Measurements from ENCODE around the gene HEXB. TPM values are rescaled to one million over a fixed set of nuclear protein-coding genes. Genes with fewer than 3 reads are reported as not detected.
A peak's percentile ranks its signal among the peaks of the same experiment; 100 is the strongest.

Gene HEXB
- total RNA-seq: 175 TPM

DNA sequence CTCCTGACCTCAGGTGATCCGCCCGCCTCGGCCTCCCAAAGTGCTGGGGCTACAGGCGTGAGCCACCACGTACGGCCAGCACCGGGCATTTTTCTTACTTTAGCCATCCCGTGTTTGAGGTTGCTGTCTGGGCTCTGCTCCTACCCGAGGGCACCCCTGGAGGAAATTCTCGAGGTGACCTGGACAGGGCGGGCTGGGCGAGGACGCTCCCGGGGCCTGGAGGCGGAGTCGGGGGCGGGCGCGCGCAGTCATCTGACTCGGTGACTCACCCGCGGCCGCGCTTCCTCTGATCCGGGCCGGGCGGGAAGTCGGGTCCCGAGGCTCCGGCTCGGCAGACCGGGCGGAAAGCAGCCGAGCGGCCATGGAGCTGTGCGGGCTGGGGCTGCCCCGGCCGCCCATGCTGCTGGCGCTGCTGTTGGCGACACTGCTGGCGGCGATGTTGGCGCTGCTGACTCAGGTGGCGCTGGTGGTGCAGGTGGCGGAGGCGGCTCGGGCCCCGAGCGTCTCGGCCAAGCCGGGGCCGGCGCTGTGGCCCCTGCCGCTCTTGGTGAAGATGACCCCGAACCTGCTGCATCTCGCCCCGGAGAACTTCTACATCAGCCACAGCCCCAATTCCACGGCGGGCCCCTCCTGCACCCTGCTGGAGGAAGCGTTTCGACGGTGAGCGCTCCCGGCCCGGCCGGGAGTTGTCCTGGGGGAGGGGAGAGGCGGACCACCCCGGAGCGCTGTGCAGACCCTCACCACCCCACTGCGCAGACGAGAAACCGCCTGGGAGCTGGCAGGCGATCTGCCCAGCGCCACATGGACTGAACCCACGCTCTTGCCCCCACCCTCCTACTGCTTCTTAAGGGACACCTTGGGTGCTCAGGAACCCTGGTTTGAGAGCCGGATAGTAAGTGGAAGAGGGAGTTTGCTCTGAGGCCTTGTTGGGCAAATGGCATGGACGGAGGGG is at the start of gene HEXB:
HEXB (plus strand) TSS at position 334 of the 952 bp plus-strand sequence; CDS start at position 362, 28 bp downstream.
- peak; percentile 91 for DNase-seq (ENCODE audit: low spot score)

DNA sequence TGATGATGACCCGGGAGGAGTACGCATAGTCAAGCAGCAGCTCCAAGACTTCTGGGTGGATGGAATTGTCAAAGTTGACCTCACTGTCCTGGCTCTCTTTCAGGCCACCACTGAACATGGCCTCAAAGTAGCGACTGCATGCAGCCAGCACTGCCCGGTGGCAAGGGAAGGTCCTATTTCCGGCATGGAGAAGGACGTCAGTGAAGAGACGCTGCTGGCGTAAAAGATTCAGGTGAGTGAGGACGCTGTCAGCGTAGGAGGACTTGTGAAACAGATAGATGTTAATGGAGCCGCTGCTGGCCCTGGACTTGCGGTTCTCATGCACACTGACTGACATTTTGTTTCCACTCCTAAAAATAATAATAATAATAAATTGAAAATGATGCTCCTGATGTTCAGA is 48.9 kb upstream of the HEXB start:
- DNase-seq (ENCODE audit: low spot score): no peak

DNA sequence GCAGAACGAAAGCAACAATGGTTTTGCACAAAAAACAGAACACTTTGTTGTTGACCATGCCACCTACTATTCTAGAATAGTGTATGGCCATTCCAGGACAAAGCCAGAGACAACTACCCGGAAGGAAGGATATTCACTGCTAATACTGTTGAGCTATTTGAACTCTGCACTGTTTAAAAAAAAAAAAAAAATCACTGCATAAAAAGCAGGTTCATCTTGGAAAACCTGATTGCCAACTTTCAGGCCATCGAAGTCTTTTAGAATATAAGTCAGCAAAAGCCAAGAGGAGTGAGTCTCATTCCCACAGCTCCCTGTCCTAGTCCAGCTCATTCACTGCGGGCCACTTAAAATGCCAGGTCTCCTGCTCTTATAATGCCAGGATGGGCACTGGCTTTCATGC is 48.5 kb upstream of the HEXB start:
- DNase-seq (ENCODE audit: low spot score): peak; percentile 40

DNA sequence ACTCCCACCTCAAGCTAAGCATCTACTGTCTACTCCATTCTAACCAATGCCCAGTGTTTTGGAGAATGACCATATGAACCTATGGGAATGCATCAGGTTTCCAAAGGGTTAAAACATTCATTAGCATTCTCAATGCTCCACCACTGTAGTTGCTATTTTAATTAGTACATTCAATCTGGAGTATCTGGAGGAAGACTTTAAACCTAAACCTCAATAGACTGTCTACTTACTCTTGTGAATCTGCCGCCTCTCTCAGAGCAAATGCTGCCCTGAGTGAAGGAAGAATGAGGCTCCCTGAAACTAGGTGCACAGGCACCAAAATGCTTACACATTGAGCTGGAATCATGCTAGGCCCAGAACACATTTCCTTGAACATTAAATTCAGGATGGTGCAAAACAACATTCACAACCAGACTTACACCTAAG is 46.5 kb upstream of the HEXB start:
- DNase-seq (ENCODE audit: low spot score): no peak

DNA sequence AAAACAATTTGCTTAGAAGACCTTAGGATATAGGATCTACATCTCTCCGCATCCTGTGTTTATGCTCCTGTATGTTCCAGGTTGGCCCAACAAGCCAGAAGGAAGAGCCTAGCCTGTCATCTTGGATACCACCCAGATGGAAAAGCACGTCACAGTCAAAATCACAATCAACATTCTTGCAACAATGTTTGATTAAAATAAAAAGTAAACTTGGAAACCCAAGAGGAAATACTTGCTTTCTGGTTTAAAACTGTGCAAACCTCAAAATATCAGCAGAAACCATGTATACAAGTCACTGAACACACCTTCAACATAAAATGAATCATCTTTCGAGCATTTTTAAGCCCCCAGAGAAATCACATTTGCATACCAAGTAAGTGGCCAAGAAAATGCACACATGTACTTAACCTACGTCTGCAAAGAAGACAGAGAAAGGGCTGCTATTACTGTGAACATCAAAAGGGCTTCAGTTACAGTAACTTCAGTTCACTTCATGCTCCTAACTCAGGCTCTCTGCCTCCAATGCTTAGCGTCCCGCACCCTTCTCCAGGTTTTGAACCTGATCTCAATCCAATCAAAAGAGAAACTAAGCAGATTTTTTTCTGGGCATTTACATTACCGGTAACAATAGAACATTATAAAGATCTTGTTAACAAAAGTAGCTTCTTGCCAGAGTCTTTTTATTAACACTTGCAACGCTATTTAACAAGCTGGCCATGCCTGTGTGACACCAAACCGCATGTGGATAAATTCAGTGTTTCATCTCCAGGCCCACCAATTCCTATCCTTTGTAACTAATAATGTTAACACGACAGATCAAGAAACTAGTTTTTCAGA is 45.8 kb upstream of the HEXB start:
- no peak for DNase-seq (ENCODE audit: low spot score)

DNA sequence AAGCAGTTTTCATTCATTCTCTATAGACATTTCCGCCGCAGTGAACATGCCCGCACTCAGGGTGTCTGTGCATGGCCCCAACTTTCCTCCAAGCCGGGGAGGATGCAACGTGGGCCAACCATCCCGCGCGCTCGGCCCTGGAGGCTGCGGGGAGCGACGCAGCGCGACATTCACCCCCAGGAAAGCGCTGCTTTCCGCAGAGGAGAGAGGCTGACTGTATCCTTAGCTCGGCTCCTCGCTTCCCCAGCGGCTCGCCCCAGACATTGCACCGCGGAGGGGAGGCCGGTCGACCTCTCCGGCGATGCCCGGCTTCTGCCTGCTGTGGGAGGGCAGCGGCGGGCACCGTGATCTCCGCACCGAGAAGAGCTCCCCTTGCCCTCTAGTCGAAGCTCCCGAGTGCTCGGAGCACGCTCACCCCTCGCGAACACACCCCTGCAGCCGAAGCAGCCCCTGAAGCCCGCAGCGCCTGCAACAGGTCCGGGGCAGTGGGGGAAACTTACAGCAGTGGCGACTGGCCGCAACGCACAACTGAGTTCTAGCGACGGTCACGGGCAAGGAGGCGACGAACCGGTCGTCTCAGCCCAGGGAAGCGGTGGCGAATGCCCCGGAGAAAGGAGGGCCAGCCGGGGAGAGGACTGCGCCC is 45.1 kb upstream of the HEXB start:
- DNase-seq (ENCODE audit: low spot score): no peak

DNA sequence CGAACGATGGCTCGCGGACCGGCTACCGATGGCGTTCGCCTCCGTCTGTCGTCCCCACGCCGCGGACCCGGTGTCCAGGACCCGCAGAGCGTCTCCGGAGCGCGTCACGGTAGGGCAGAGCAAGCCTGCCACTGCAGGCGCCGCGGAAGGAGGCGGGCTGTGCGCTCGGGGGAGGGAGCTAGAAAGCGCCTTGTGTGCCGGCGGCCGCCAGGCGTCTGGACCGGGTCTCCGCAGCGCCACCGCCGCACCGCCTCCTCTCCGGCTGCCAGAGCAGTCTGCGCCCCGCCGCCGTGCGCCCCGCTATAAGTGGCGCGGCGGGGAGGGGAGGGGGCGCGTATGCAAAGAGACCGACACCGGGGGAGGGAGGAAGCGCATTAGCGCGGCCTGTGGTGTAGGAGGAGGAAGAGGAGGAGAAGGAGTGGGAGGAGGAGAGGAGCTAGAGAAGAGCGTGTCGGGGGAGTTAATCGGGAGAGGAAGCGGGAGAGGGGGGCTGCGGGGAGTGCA is 44.5 kb upstream of the HEXB start, which contains the start of gene ENC1:
ENC1 (minus strand) TSS at position 279 of the 504 bp plus-strand sequence. CDS start 4,243 bp downstream, outside the sequence.
- DNase-seq (ENCODE audit: low spot score): peak; percentile 89

DNA sequence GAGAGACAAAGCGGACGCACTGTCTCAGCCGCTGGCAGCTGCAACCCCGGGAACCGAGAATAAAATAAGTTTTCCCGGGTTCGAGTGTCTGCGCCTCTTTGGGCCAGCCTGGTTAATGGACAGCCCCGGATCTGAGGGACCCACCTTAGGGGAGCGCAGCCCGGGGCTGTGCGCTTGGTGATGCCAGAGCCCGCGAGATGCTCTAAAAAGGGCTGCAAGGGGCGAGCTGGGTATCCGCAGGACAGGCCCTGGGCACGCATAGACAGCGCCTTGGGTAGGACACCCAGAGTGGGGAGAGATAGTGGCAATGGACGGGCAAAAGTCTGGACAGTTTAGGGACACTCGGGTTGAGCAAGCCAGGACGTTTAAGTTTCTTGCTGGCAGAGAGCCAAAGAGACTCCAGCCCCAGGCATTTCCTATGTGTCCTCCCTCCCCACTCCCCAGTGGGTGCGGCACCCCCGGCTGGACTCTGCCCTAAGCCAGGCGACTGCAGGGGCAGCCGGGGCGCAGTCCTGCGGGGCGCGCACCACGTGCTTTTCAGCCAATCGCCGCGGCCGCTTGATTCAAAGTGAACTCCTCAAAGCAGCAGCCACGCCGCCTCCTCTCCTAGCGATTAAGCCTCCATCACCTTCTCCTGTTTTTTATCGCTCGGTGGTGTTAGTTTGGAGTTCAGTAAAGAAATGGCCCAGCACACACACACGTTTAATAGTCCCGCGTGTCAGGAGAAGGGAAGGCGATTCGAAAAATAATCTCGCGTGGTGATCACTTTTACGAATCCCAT is 43.9 kb upstream of the HEXB start:
- peak; percentile 92 for DNase-seq (ENCODE audit: low spot score)

DNA sequence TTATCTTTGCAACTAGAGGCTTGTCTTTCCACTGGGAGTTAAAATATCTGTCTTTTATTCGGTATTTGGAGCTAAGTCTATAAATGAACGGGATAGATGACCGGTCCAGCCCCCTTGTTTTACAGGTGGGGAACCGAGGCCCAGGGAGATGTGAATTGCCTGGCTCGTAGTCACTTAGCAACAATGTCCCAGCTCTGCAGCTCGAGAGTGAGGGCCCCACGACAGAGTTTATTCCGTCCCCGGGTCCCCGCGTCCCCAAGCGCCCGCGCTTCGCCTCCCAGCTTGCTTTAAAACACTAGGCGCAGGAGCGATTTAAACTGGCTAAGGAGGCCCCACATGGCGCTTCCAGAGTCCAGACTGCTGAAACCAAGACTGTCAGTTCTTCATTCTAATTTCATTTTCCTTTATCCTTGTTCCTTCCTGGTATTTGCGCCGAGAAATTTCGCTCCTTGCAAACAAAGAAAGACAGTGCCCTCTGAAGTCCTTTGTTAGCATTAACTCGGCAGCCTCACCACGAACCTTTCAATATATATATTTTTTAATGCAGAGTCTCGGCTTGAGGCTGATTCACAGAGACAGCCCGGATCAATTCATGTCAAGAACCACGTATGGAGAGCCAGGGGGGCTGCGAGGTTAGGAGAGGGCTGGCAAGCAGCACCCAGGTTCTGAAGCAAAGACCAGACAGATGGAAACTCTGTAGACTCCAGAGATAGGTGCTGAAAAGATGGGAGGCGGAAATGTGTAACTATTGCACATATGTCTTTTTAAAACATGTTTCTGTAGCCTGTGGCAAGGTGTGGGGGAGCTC is 43.1 kb upstream of the HEXB start:
- peak; percentile 57 for DNase-seq (ENCODE audit: low spot score)

DNA sequence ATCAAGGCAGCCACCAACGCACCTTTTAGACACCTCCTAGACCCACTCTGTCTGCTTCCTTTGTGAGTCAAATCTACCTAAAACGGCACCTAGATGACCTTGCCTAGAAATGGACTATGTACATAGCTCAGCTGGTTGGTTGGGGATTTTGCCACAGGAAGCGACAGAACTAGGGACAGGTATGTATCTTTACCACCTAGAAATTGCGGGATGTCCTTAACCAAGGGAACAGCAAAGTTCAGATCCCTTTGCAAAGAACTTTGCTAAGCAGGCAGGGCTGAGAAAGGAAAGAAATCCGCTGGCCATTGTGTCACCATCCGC is 42.5 kb upstream of the HEXB start:
- DNase-seq (ENCODE audit: low spot score): no peak

DNA sequence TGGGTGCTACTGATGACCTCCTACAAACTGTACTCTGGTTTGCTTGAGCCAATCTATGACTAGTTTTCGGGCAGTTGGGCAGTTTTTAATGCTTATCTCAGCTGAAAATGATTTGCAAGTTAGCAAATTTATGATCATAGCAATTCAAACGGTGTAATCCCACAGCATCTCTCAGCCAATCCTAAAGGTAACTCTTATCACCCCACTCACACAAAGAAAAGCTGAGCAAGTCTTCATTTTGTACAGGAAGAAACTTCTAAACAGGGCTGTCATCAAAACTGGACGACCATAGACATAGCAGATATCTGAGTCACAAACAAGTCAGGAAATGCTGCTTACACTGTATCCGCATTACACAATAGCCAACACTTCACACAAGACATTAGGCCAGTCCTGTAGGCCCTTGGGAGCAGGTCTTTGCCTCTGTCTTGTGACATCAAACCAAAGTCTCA is 41.9 kb upstream of the HEXB start:
- no peak for DNase-seq (ENCODE audit: low spot score)

DNA sequence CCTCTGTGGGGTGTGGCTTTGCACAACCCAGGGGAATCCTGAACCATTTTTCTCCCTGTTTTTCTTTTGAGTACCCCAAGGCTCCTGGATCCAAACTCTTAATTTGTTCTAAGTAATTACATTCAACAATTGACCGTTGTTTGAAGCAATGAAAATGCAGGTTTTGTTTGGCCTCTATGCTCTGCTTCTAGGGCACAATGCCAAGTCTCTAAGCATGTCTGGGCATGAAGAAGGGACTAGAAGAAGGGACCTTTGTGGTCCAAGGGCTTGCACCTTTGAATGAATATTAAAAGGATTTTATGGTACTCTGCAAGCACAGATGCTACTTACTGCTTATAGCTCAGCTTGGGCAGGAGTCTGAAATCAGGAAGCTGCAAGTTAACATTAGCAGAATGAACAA is 37.9 kb upstream of the HEXB start:
- no peak for DNase-seq (ENCODE audit: low spot score)

DNA sequence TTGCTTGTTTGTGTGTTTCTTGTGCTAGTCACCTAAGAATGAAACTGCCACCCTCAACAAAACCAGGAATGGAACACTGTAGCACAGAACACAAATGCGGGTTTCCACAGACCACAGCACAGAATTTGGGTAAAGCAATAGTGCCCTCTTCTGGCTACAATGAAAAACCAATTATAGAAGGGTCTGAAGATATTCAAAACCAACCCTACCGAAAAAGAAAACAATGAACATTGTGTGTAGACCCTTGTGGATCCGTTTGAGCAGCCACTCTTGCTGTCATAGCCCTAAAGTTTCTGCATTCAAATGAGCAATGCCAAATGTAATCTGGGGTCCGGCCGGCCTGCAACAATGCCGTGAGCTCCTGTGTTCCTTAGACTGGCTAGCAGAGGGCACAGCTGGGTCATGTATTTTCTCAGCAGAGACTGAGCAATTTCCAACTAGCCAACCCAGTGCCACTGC is 36.2 kb upstream of the HEXB start:
- no peak for DNase-seq (ENCODE audit: low spot score)

DNA sequence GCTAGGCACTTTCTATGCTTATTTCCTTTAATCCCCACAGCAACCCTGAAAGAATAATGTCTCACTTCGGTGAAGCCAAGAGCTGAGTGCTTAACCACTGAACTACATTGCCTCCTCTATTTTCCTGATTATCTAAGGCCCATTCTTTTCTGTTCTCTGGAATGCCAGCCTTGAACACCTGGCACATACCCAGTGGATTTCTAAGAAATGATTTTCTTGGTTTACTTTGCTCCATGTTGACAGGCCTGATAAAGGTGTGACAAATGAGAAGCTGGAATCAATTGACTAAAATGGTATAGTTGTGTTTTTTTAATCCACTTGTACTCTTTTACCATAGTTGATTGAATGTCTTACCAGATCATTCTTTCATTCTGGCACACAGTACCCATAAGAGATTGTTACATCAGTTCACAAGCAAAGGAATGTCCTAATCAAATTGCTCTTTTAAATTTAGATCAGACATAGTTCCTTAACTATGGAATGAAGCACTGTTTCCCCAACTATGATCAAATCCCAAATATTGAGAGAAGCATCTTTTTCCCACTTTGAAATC is 35.5 kb upstream of the HEXB start:
- DNase-seq (ENCODE audit: low spot score): peak; percentile 49

DNA sequence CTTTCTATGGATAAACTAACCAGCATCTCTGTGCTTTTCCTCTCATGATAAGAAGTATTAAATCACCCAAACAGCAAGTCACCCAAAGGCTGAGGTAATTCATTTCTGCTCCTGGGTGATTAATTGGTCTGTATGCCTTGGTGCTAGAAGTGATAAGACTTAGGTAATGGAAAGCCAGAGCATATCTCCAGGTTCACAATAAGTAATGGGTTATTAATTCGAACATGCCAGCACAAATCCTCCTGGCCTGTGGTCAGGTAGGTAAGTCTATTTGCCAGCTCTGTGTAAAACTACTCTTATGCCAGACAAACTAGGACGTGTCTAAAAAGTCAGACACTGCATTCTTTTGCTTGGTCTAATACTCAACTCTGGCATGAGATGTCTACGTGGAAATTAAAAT is 33.3 kb upstream of the HEXB start:
- DNase-seq (ENCODE audit: low spot score): peak; percentile 51

DNA sequence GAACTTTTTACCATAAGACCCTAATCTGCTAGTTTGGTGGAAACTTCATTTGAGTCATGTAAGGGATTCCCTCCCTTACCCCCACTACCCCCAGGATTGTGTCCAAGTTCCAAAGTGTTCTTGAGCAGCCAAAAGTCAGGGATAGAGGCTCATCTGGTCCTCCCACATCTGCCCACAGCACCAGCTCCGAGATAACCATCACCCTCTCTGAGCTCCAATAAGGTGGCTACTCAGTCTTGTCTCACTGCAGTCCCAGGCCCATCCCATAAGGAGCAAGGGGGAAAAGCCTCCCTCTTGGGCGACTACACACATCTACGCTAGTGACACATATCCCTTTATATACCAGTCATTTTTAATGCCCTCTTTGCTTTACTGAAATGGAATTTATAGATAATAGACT is 32.5 kb upstream of the HEXB start:
- no peak for DNase-seq (ENCODE audit: low spot score)

DNA sequence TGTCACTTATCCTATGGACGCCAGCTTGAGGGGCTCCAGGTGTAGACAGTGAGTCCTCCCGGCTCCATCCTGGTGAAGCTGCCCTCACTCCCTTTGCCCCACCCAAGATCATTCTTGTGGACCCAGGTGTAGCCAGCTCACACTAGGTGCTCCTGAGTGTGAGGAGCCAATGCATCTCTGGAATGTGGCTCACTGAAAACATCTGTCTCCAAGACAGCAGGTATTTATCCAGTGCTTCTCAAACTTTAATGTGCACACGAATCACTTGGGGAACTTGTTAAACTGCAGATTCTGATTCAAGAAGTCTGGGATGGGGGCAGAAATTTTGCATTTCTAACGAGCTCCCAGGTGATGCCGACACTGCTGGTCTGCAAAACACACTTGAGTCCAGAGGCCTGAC is 31.0 kb upstream of the HEXB start:
- no peak for DNase-seq (ENCODE audit: low spot score)

DNA sequence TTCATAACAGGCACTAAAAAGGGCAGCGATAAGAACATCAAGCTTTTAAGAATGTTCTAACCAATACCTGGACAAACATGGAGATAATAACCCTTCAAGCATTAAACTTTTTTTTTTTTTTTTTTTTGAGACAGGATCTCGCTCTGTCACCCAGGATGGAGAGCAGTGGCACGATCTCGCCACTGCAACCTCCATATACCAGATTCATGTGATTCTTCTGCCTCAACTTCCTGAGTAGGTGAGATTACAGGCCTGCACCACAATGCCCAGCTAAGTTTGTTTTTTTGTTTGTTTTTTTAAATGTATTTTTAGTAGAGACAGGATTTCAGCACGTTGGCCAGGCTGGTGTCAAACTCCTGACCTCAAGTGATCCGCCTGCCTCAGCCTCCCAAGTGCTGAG is 29.8 kb upstream of the HEXB start:
- DNase-seq (ENCODE audit: low spot score): no peak

DNA sequence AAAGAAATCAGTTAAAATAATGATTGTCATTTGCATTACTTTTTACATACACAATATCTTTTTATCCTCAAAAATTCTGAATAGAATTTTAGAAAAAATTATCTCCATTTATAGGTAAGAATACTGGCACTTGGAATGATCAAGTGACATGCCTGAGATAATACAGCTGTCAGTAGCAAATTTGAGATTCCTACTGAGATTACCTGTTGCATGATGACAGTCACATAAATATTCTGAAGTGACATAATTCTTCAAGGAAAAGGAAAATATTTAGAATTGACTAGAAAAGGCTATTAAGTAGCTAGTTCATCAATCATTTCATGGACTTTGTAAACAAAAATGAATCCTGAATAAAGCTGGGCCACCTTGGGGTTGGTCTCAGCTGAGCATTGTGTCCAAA is 29.3 kb upstream of the HEXB start:
- no peak for DNase-seq (ENCODE audit: low spot score)

DNA sequence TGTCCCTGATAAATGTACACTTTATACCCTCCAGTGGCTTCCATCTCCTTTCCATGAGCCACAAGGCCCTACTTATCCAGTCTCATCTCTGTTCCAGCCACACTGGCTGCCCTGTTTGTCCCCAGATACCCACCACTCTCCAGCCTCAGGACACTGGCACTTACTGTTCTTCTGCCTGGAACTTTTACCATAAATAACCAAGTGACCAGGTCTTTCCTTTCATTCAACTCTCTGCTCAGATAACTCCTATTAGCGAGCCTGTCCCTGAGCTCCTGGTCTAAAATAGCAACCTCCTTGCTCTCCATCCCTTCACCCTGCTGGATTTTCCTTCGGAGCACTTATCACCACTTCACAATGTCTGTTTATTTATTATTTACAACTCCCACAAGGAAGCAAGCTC is 27.9 kb upstream of the HEXB start:
- no peak for DNase-seq (ENCODE audit: low spot score)

All from mucosa of gallbladder (tissue), 1 donor.